ENCODE data around the gene SOCS2.

GRCh38 chr12:93563807-93564538, 8.5 kb upstream of the SOCS2 start:
- TF ChIP-seq ZNF274 (IDR thresholded peaks at IDR 0.05; ENCODE audit: low read depth, low read length) (no peak), YY1 (IDR thresholded peaks at IDR 0.05; ENCODE audit: insufficient read depth, insufficient read length) (no peak), SUZ12 (IDR thresholded peaks at IDR 0.05; ENCODE audit: extremely low read depth, insufficient read depth, insufficient read length) (no peak)
